ENCODE results near the gene SPANXN2. TPM values are rescaled to one million over a fixed set of nuclear protein-coding genes. Genes with fewer than 3 reads are reported as not detected.
"Not testable (repeated sequence)": the region's sequence is repeated elsewhere in the genome, so short reads cannot be mapped to it uniquely, and the experiment has no call there.

Gene SPANXN2, protein sequence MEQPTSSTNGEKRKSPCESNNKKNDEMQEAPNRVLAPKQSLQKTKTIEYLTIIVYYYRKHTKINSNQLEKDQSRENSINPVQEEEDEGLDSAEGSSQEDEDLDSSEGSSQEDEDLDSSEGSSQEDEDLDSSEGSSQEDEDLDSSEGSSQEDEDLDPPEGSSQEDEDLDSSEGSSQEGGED
- not detected in 2 replicates for total RNA-seq
- long read RNA-seq: 0 reads

DNA sequence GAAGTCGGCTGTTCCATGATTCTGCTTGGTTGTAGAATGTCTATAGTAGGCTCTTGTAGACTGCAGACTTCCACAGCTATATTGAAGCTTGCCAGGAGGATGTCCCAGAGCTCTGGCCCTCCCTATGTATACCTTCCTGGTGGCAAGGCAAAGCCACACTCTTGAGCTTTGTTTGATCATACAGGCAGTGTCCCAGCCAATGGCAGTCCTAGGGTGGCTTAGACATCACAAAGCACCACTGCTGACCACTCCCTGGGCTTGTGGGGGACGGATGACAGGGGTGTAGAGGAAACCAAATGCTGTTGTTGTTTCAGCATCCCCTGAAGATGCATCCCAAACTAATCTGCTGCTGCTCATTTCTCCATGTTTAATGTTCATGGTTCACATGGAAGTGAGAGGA is at the start of gene SPANXN2:
Gene SPANXN2 (minus strand): TSS at position 101 of the 400 bp plus-strand sequence. CDS start 84 bp downstream, at position 17.
- not testable (repeated sequence) for H3K27ac Mint-ChIP-seq (ENCODE audit: unreplicated experiment); H3K27me3 Mint-ChIP-seq (ENCODE audit: low read depth); H3K4me1 Mint-ChIP-seq; H3K36me3 Mint-ChIP-seq (ENCODE audit: low read depth); DNase-seq (ENCODE audit: low read depth, low spot score); H3K4me3 Mint-ChIP-seq
- peaks cover 33% of the 10 kb centered on the region for H3K9me3 Mint-ChIP-seq

DNA sequence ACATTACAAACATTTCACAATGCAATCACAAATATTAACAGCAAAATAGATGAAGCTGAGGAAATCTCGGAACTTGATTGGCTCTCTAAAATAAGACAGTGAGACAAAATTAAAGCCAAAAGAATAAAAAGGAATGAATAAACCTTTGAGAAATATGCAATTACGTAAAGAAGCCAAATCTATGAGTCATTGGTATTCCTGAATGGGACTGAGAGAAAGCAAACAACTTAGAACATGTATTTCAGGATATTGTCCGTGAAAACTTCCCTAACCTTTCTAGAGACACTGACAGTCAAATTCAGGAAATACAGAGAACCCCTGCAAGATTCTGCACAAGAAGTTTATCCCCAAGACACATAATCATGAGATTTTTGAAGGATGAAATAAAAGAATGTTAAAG is 48.4 kb upstream of the SPANXN2 start:
- Mint-ChIP-seq H3K4me1 (no peaks in the 10 kb centered on the region), H3K4me3 (no peak overlapping the region), H3K27ac (ENCODE audit: unreplicated experiment) (no peak overlapping the region), H3K36me3 (ENCODE audit: low read depth) (peaks cover 6% of the 10 kb centered on the region), H3K27me3 (ENCODE audit: low read depth) (no peaks in the 10 kb centered on the region), H3K9me3 (peaks cover 7% of the 10 kb centered on the region)
- DNase-seq (ENCODE audit: low read depth, low spot score): no peak
- TF ChIP-seq, protein P1, sequence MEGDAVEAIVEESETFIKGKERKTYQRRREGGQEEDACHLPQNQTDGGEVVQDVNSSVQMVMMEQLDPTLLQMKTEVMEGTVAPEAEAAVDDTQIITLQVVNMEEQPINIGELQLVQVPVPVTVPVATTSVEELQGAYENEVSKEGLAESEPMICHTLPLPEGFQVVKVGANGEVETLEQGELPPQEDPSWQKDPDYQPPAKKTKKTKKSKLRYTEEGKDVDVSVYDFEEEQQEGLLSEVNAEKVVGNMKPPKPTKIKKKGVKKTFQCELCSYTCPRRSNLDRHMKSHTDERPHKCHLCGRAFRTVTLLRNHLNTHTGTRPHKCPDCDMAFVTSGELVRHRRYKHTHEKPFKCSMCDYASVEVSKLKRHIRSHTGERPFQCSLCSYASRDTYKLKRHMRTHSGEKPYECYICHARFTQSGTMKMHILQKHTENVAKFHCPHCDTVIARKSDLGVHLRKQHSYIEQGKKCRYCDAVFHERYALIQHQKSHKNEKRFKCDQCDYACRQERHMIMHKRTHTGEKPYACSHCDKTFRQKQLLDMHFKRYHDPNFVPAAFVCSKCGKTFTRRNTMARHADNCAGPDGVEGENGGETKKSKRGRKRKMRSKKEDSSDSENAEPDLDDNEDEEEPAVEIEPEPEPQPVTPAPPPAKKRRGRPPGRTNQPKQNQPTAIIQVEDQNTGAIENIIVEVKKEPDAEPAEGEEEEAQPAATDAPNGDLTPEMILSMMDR (conservative IDR thresholded peaks at IDR 0.05): no peak

DNA sequence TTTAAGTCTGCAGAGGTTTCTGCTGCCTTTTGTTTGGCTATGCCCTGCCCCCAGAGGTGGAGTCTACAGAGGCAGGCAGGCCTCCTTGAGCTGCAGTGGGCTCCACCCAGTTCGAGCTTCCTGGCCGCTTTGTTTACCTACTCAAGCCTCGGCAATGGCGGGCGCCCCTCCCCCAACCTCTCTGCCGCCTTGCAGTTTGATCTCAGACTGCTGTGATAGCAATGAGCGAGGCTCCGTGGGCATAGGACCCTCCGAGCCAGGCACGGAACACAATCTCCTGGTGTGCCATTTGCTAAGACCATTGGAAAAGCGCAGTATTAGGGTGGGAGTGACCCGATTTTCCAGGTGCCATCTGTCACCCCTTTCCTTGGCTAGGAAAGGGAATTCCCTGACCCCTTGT is 47.2 kb upstream of the SPANXN2 start:
- not testable (repeated sequence) for H3K27ac Mint-ChIP-seq (ENCODE audit: unreplicated experiment)

DNA sequence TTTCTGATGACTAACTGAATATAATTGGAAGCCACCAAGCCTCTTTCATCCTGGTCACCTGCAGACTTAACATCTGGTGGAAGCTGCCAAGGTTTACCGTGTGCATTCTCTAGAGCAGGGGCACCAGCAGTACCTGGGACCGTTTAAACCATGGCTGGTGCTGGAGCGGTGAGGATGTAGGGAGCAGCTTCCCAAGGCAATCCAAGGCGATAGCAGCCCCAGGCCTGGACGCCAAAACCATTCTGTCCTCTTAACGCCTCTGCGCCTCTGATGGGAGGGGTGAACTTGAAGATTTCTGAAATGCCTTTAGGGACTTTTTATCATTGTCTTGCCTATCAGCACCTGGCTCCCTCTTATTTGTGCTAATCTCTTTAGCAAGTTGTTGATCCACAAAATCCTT is 37.3 kb upstream of the SPANXN2 start:
- Mint-ChIP-seq H3K27ac (ENCODE audit: unreplicated experiment) (no peak overlapping the region), H3K4me3 (no peak overlapping the region), H3K9me3 (peaks cover 6% of the 10 kb centered on the region), H3K27me3 (ENCODE audit: low read depth) (no peaks in the 10 kb centered on the region), H3K4me1 (no peaks in the 10 kb centered on the region), H3K36me3 (ENCODE audit: low read depth) (no peaks in the 10 kb centered on the region)
- DNase-seq (ENCODE audit: low read depth, low spot score): no peak
- TF ChIP-seq, protein P1 (conservative IDR thresholded peaks at IDR 0.05): no peak

More for the DNA sequence above, 47.2 kb upstream of the SPANXN2 start:
- H3K4me1 Mint-ChIP-seq; H3K36me3 Mint-ChIP-seq (ENCODE audit: low read depth); H3K9me3 Mint-ChIP-seq; H3K4me3 Mint-ChIP-seq; DNase-seq (ENCODE audit: low read depth, low spot score); H3K27me3 Mint-ChIP-seq (ENCODE audit: low read depth): not testable (repeated sequence)

DNA sequence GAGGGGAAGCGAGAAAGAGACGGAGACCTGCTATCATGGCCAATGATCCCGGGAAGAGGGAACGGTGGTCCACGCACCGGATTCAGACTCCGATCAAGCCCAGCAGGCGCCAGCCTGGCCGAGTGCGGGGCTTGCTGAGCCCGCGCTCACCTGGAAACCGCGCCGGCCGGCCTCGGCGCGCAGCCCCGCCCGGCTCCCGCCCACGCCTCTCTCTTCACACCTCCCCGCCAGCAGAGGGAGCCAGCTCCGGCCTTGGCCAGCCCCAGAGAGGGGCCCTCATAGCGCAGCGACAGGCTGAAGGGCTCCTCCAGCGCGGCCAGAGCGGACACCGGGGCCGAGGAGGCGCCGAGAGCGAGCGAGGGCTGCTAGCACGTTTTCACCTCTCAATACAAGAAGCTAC is 36.8 kb upstream of the SPANXN2 start:
- Mint-ChIP-seq H3K4me1 (no peaks in the 10 kb centered on the region), H3K4me3 (no peak overlapping the region), H3K36me3 (ENCODE audit: low read depth) (no peaks in the 10 kb centered on the region), H3K9me3 (peaks cover 8% of the 10 kb centered on the region), H3K27ac (ENCODE audit: unreplicated experiment) (no peak overlapping the region), H3K27me3 (ENCODE audit: low read depth) (no peaks in the 10 kb centered on the region)
- TF ChIP-seq, protein P1 (conservative IDR thresholded peaks at IDR 0.05): no peak
- no peak for DNase-seq (ENCODE audit: low read depth, low spot score)

DNA sequence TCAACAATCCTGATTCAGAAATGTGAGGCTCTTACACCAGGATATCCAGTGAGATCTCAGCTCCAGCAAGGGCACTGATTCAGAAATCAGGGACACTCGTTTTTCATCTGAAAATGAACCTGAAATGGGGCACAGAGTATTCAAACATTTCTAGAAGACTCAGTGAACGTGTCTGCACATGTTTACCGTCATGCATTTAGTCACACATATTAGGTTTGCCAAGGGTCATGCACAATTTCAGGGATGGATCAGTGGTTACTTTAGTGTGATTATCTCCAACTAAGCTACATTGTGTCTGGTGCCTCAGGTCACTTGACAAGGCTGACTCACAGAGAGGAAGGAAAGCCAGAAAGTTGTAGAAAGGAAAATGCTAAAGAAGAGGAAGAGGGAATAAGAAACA is 33.6 kb upstream of the SPANXN2 start:
- Mint-ChIP-seq H3K27me3 (ENCODE audit: low read depth) (no peaks in the 10 kb centered on the region), H3K36me3 (ENCODE audit: low read depth) (no peaks in the 10 kb centered on the region), H3K27ac (ENCODE audit: unreplicated experiment) (no peak overlapping the region), H3K4me3 (no peak overlapping the region), H3K4me1 (no peaks in the 10 kb centered on the region), H3K9me3 (peaks cover 11% of the 10 kb centered on the region)
- TF ChIP-seq, protein P1 (conservative IDR thresholded peaks at IDR 0.05): no peak
- no peak for DNase-seq (ENCODE audit: low read depth, low spot score)
